GM13977 (cell line): Measurements from ENCODE around the gene HPF1.
"Not testable (repeated sequence)": the region's sequence is repeated elsewhere in the genome, so short reads cannot be mapped to it uniquely, and the experiment has no call there.

Experiments
- DNase-seq: peaks from one replicate; pipeline ENCODE4 v3.0.0; 2012; ENCODE audit warnings: low spot score
- CTCF ChIP-seq: IDR thresholded peaks from 2 replicates; pipeline ENCODE4 v1.5.1; 2012; ENCODE audit warnings: mild to moderate bottlenecking, control low read depth; ENCODE audit not compliant: insufficient read depth; ENCODE audit errors: extremely low read depth, missing control alignments
- in situ Hi-C: fragments of 300-500 bp; cut with MboI; formaldehyde crosslinking; loops from one replicate; pipeline ENCODE4 v1.12.0; 2022; ENCODE audit warnings: low sequenced_read_pairs, low pct_unique_long_range_greater_than_20kb, mixed read lengths, inconsistent platforms; ENCODE audit not compliant: unreplicated experiment

Gene HPF1

DNA sequence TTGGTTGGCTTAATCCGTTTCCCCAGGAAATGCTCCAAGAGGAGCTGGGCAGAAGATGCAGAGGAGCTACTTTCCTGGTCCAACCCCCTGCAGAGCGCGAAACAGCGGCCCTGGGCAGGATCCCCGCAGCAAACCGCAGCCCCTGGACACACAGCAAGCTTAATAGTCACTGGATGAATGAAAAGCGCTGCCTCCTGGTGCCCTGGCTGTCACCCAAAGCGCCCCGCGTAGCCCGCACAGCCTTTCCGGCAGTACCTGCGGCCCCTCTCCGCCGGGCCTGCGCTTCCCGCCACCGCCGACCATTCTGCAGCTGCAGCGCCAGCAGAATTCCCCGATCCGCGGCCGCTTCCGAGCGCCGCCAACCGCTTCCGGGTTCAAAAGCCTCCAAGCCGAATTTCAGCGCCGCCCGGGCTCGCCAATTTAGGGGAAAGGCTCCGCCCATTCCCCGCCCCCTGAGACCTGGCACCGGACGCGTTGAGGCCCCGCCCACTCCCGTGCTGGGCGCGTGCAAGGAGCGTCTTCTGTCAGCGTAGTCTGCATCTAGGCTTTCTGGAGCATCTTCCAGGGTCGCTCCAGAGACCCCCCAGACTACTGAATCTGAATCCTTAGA, at the start of gene HPF1:
TSS of gene HPF1 (minus strand) at position 370 of the 610 bp plus-strand sequence. CDS start at position 303, 67 bp downstream.
- peak; percentile 94 for DNase-seq
- no peak for TF ChIP-seq CTCF
- in situ Hi-C loops = no loop called here

DNA sequence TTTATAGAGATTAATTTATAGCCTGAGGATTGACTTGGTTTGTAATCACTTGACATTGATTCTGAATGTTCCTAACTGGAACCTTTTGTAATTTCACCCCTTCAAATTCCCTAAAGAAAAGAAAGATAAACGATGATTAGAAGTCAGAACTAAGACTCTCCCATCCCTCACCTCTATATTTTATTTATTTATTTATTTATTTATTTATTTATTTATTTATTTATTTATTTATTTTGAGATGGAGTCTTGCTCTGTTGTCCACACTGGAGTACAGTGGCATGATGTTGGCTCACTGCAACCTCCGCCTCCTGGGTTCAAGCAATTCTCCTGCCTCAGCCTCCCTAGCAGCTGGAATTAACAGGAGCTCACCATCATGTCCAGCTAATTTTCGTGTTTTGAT, 49.0 kb upstream of the HPF1 start:
- DNase-seq, in situ Hi-C loops: not testable (repeated sequence)

- in situ Hi-C loops = no loop called here
- no peak for DNase-seq
- TF ChIP-seq CTCF = no peak
Measured at GRCh38 chr4:169803413-169803812, 45.7 kb upstream of the HPF1 start.

DNA sequence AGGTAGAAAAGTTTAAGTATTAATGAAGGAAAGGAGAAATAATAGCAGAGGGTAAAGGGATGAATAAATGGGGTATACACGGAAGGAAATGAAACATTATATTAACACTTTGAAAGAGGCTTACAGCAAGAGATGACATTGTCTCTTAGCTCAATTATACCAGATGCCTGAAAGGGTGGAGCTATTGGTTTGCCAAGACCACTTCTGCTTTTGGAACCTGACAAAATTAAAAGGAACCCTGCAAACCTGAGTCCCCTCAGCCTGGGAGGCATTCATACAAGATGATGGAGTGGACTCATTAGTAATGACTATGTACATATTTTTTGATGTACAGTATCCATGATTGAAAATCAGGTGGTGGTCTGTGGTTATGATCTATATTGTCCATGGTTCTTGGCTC, 45.1 kb upstream of the HPF1 start:
- no peak for TF ChIP-seq CTCF
- DNase-seq = no peak
- in situ Hi-C loops = no loop called here

GRCh38 chr4:169800541-169800940, 42.8 kb upstream of the HPF1 start:
- in situ Hi-C loops = no loop called here
- TF ChIP-seq CTCF = no peak
- no peak for DNase-seq

- in situ Hi-C loops = no loop called here
- DNase-seq = no peak
- TF ChIP-seq CTCF = no peak
Measured at GRCh38 chr4:169799260-169799659, 41.5 kb upstream of the HPF1 start.

- in situ Hi-C loops = no loop called here
- no peak for TF ChIP-seq CTCF
- no peak for DNase-seq
Measured at GRCh38 chr4:169795585-169795984, 37.8 kb upstream of the HPF1 start.
